Stimulated activated CD4-positive, alpha-beta T cell treated with anti-CD3 and anti-CD28 coated beads, Interleukin-15, amount 100 ng/mL, for 24 hours (primary cell): ENCODE results near the gene PTPN20.
A peak's percentile ranks its signal among the peaks of the same experiment; 100 is the strongest.
"Not testable (repeated sequence)": the region's sequence is repeated elsewhere in the genome, so short reads cannot be mapped to it uniquely, and the experiment has no call there.

Source experiments
- DNase-seq: peaks from one replicate; pipeline ENCODE4 v3.0.0-alpha.2; 2020

PTPN20 gene, protein sequence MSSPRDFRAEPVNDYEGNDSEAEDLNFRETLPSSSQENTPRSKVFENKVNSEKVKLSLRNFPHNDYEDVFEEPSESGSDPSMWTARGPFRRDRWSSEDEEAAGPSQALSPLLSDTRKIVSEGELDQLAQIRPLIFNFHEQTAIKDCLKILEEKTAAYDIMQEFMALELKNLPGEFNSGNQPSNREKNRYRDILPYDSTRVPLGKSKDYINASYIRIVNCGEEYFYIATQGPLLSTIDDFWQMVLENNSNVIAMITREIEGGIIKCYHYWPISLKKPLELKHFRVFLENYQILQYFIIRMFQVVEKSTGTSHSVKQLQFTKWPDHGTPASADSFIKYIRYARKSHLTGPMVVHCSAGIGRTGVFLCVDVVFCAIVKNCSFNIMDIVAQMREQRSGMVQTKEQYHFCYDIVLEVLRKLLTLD

DNA sequence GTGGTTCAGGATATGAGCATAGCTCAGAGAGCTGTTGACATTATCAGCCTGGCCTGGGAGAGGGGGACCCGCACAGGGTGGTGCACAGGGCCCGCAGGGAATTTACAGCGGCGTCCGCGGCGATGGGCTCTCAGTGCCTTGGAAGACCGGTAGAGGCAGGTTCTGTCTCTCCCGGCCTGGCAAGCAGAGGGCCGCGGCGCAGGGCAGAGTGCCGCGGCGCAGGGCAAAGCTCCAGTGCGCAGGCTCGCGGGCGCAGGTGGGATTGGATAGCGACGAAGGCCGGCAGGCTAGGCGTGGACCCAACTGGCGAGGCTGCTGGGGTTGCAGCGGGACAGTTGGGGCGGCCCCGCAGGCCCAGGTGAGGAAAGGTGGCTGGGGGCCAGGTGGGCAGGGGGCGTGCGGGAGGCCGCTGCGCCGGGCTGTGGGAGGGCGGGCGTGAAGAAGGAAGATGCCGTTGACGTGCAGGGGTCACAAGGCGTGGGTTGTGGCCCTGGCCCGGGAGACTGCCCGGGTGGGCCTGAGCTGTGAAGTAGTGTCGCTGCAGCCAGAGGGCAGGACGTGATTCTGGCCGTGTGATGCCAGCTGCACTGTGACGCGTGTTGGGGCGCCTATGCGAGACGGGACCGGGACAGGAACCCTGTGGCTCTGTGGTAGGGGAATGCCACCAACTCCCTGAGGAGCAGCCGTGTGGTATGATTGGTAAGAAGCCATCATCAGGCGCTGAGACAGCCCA is at the start of gene PTPN20:
Gene PTPN20 (plus strand): TSS at position 285 of the 733 bp plus-strand sequence. CDS start 21,072 bp downstream, outside the sequence.
- peak; percentile 20 for DNase-seq

GRCh38 chr10:46869716-46870115 is 41.5 kb upstream of the PTPN20 start:
- DNase-seq = not testable (repeated sequence)

DNA sequence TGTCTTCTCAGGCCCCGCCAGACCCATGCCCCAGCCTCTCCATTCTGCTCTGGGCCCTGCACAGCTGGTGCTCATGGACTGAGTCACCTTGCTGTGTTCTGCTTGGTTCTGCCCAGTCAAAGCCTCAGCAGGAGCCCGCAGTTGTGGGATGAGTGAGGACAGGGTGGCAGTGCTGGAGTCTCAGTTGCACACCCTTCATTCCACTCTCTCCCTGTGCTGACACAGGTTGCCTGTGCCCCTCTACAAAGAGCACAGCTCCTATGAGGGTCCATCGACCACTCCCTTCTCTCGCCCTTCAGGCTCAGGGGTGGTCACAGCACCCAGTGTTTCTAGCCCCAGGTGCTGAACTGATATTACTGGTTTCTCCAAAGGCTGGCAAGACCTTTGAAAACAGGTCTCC is 39.6 kb upstream of the PTPN20 start:
- not testable (repeated sequence) for DNase-seq

- not testable (repeated sequence) for DNase-seq
These were observed 35.9 kb upstream of the PTPN20 start for GRCh38 chr10:46875304-46875703.

GRCh38 chr10:46876773-46877172 is 34.5 kb upstream of the PTPN20 start:
- not testable (repeated sequence) for DNase-seq

- DNase-seq = not testable (repeated sequence)
These were observed 32.5 kb upstream of the PTPN20 start for GRCh38 chr10:46878761-46879160.

DNA sequence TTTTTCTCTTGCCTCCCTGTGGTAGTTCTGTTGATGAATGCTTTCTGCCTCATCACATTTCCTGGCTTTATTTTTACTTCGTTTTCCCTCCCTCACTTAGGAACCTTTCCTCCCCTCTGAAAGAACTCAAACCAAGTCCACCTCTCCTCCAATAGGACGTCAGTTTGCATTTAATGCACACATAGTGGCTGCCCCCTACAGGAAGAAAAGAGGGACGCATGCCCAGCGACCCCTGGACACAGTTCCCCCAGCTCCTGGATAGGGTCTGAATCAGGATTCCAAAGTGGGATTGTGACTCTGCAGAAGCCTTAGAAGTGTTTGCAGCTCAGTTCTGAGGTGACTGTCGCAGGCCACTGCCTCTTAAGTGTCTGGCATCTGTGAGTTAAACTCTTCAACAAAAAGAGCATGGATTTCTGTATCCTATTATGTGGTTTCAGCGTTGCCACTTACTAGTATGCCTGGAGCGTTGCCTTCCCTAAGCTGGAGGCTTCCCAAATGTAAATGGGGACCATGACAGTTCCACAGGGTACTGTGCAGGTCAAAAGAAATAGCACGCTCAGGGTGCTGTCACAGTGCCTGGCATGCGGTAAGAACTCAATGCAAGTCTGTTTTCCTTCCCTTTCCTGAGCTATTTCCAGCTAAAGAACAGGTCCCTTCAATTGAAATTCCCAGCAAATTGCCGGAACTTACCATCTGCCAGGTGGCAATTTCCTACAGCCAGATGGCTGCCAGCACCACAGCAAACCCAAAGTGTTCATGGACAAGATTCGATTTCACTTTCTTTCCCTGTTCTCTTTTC is 20.2 kb upstream of the PTPN20 start:
- peak; percentile 49 for DNase-seq

GRCh38 chr10:46896762-46897692 is 14.2 kb upstream of the PTPN20 start:
- not testable (repeated sequence) for DNase-seq

DNA sequence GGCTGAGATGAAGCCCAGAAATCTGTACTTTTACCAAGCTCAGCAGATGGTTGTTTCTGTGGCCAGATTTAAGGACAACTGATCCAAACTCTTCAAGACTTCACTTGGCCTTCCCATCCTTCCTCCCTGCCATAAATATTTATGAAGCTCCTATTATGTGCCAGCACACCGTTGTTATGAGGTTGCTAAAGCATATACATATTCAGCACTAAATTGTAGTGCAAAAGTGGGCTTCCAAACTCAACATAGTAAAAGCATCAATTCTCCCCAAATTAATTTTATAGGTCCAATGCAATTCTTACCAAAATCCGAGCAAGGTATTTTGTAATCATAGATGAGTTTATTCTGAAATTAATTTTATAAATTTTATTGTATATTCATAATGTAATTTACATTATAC is 10.0 kb upstream of the PTPN20 start:
- not testable (repeated sequence) for DNase-seq

DNA sequence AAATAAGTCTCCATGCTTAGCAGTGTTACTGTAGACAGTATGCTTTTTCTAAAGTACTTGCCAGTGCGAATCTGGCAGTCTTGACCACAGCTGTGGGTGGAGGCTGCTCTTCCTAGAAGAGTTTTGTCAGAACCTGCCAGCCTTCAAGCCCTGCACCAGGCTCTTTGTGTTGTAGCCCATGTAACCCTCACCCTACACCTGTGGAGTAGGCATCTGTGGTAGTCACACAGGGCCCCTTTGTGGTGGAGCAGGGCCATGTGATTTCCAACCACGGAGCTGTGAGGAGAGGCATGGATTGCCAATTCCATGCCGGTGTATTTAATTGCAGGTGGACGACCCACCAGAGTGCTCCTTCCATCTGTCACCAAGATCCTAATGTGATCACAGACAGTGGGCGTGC is 7.4 kb upstream of the PTPN20 start:
- not testable (repeated sequence) for DNase-seq

DNA sequence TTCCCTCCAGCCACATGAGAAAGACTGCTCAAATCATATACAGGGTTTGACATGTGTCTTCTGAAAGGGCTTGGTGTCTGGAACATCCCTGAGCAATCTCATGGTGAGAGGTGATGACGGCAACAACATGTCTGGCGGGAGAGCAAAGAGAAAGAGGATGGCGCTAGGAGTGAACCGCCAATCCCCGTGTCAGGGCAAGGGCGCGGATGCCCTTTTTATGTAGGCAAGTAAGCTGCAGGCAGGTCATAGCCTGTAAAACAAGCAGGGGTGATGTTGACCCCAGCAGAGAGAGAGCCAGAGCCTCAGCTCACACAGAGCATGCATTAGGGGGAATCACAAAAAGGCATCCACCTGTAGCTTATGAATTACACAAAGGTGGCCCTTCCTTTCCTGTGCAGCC is 4.9 kb upstream of the PTPN20 start:
- DNase-seq = not testable (repeated sequence)

GRCh38 chr10:46907185-46908117 is 3.8 kb upstream of the PTPN20 start:
- DNase-seq = not testable (repeated sequence)

- not testable (repeated sequence) for DNase-seq
These were observed 11.3 kb downstream of the PTPN20 start for GRCh38 chr10:46922498-46922897.

GRCh38 chr10:46925156-46925555 is 13.9 kb downstream of the PTPN20 start:
- not testable (repeated sequence) for DNase-seq

GRCh38 chr10:46925853-46926252 is 14.6 kb downstream of the PTPN20 start:
- DNase-seq = not testable (repeated sequence)

GRCh38 chr10:46928810-46929209 is 17.6 kb downstream of the PTPN20 start:
- not testable (repeated sequence) for DNase-seq

DNA sequence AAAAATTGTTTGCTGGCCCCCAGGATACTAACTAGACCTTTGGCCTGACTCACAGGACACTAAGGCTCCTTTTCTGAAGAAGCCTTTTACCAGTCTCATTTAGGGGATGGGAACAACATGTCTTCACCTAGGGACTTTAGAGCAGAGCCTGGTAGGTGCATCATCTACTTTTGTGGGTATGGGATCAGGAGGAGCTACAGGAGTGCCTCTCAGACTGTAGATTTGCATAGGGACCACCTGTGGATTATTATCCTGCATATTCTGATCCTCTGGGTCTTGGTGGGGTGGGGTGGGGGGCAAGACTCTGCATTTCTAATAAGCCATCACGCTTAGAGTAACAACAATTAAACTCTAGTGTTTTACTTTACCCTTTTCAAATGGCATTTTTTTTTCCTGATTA is 21.2 kb downstream of the PTPN20 start:
- not testable (repeated sequence) for DNase-seq

GRCh38 chr10:46941091-46941490 is 29.9 kb downstream of the PTPN20 start:
- DNase-seq = not testable (repeated sequence)

- not testable (repeated sequence) for DNase-seq
These were observed 37.7 kb downstream of the PTPN20 start for GRCh38 chr10:46948687-46949518.

GRCh38 chr10:46952540-46952939 is 41.3 kb downstream of the PTPN20 start:
- not testable (repeated sequence) for DNase-seq
